HUES6 (cell line): Measurements from ENCODE around the gene GPR176.

Experiments
- H3K27ac ChIP-seq: 2 replicates; pipeline ENCODE4 v1.7.0; 2013; ENCODE audit warnings: low read depth, mild to moderate bottlenecking, low read length, inconsistent platforms
- H3K27me3 ChIP-seq: 2 replicates; pipeline ENCODE4 v1.6.1; 2013; ENCODE audit warnings: low read length; ENCODE audit not compliant: control insufficient read depth, insufficient read depth
- H3K36me3 ChIP-seq: 2 replicates; pipeline ENCODE4 v1.6.1; 2013; ENCODE audit warnings: low read length; ENCODE audit not compliant: control insufficient read depth, insufficient read depth
- H3K4me1 ChIP-seq: 2 replicates; pipeline ENCODE4 v1.6.1; 2013; ENCODE audit warnings: low read length; ENCODE audit not compliant: control insufficient read depth, insufficient read depth
- H3K4me3 ChIP-seq: 2 replicates; pipeline ENCODE4 v1.5.1; 2013; ENCODE audit warnings: low read depth, low read length
- H3K9ac ChIP-seq: one replicate; pipeline ENCODE4 v1.6.1; 2013; ENCODE audit warnings: mild to moderate bottlenecking, low read length
- H3K9me3 ChIP-seq: 2 replicates; pipeline ENCODE4 v1.6.1; 2013; ENCODE audit warnings: low read depth, low read length; ENCODE audit not compliant: control insufficient read depth, insufficient read depth

The GPR176 gene

GRCh38 chr15:39935241-39935640 is 15.2 kb upstream of the GPR176 start:
- peaks cover 7% of the 10 kb centered on the region for H3K4me1 ChIP-seq
- H3K9me3 ChIP-seq, result no peaks in the 10 kb centered on the region
- H3K27me3 ChIP-seq, result no peaks in the 10 kb centered on the region
- H3K36me3 ChIP-seq, result peaks cover 23% of the 10 kb centered on the region; the same call in 1 of the 2 replicates
- H3K27ac ChIP-seq, result no peak overlapping the region
- no peak overlapping the region for H3K9ac ChIP-seq
- H3K4me3 ChIP-seq, result peak overlapping the region; percentile 79

GRCh38 chr15:39934397-39935071 is 14.5 kb upstream of the GPR176 start:
- H3K9ac ChIP-seq, result peak overlapping the region; percentile 77
- no peaks in the 10 kb centered on the region for H3K9me3 ChIP-seq
- H3K27me3 ChIP-seq, result no peaks in the 10 kb centered on the region
- H3K27ac ChIP-seq, result peak overlapping the region; percentile 91
- H3K4me1 ChIP-seq, result peaks cover 7% of the 10 kb centered on the region
- H3K4me3 ChIP-seq, result peak overlapping the region; percentile 79
- H3K36me3 ChIP-seq, result peaks cover 16% of the 10 kb centered on the region; the same call in 1 of the 2 replicates

GRCh38 chr15:39931615-39932014 is 11.5 kb upstream of the GPR176 start:
- no peaks in the 10 kb centered on the region for H3K9me3 ChIP-seq
- H3K27ac ChIP-seq, result no peak overlapping the region
- H3K4me1 ChIP-seq, result no peaks in the 10 kb centered on the region; the same call in none of the 2 replicates
- no peak overlapping the region for H3K4me3 ChIP-seq
- peaks cover 9% of the 10 kb centered on the region; the same call in 1 of the 2 replicates for H3K36me3 ChIP-seq
- no peak overlapping the region for H3K9ac ChIP-seq
- H3K27me3 ChIP-seq, result no peaks in the 10 kb centered on the region

GRCh38 chr15:39926526-39926925 is 6.5 kb upstream of the GPR176 start:
- Histone ChIP-seq H3K36me3 (no peaks in the 10 kb centered on the region), H3K9ac (no peak overlapping the region), H3K9me3 (no peaks in the 10 kb centered on the region), H3K27ac (no peak overlapping the region), H3K4me3 (no peak overlapping the region), H3K4me1 (peaks cover 23% of the 10 kb centered on the region), H3K27me3 (no peaks in the 10 kb centered on the region)

GRCh38 chr15:39925112-39925842 is 5.2 kb upstream of the GPR176 start:
- no peak overlapping the region for H3K4me3 ChIP-seq
- H3K36me3 ChIP-seq, result no peaks in the 10 kb centered on the region
- H3K9ac ChIP-seq, result no peak overlapping the region
- H3K27ac ChIP-seq, result no peak overlapping the region
- H3K4me1 ChIP-seq, result peaks cover 29% of the 10 kb centered on the region
- no peaks in the 10 kb centered on the region for H3K9me3 ChIP-seq
- peaks cover 2% of the 10 kb centered on the region; the same call in 1 of the 2 replicates for H3K27me3 ChIP-seq

- Histone ChIP-seq H3K9me3 (no peaks in the 10 kb centered on the region), H3K36me3 (no peaks in the 10 kb centered on the region), H3K4me3 (no peak overlapping the region), H3K27ac (no peak overlapping the region), H3K4me1 (peaks cover 29% of the 10 kb centered on the region), H3K9ac (no peak overlapping the region), H3K27me3 (peaks cover 9% of the 10 kb centered on the region; the same call in 1 of the 2 replicates)
These were observed 4.4 kb upstream of the GPR176 start for GRCh38 chr15:39924437-39924836.

- Histone ChIP-seq H3K4me3 (no peak overlapping the region), H3K4me1 (peaks cover 29% of the 10 kb centered on the region), H3K36me3 (no peaks in the 10 kb centered on the region), H3K9me3 (no peaks in the 10 kb centered on the region), H3K9ac (no peak overlapping the region), H3K27me3 (peaks cover 21% of the 10 kb centered on the region; the same call in 1 of the 2 replicates), H3K27ac (no peak overlapping the region)
These were observed 2.5 kb upstream of the GPR176 start for GRCh38 chr15:39922462-39923092.

GRCh38 chr15:39921274-39921638 is 1.2 kb upstream of the GPR176 start:
- peaks cover 29% of the 10 kb centered on the region for H3K4me1 ChIP-seq
- no peaks in the 10 kb centered on the region for H3K9me3 ChIP-seq
- peak overlapping the region; percentile 69 for H3K27ac ChIP-seq
- H3K4me3 ChIP-seq, result peak overlapping the region; percentile 82
- H3K36me3 ChIP-seq, result no peaks in the 10 kb centered on the region; the same call in 1 of the 2 replicates
- H3K9ac ChIP-seq, result peak overlapping the region; percentile 81
- H3K27me3 ChIP-seq, result peaks cover 21% of the 10 kb centered on the region; the same call in 1 of the 2 replicates

GRCh38 chr15:39920510-39921273 is 626 bp upstream of the GPR176 start:
- H3K27ac ChIP-seq, result peak overlapping the region; percentile 69
- H3K36me3 ChIP-seq, result no peaks in the 10 kb centered on the region; the same call in 1 of the 2 replicates
- H3K4me3 ChIP-seq, result peak overlapping the region; percentile 82
- peaks cover 21% of the 10 kb centered on the region; the same call in 1 of the 2 replicates for H3K27me3 ChIP-seq
- H3K4me1 ChIP-seq, result peaks cover 29% of the 10 kb centered on the region
- H3K9me3 ChIP-seq, result no peaks in the 10 kb centered on the region
- peak overlapping the region; percentile 81 for H3K9ac ChIP-seq

GRCh38 chr15:39919411-39919747 is 687 bp downstream of the GPR176 start:
- Histone ChIP-seq H3K4me1 (peaks cover 16% of the 10 kb centered on the region), H3K9me3 (no peaks in the 10 kb centered on the region; the same call in 1 of the 2 replicates), H3K36me3 (peaks cover 3% of the 10 kb centered on the region; the same call in 1 of the 2 replicates), H3K4me3 (peak overlapping the region; percentile 82), H3K27me3 (peaks cover 21% of the 10 kb centered on the region; the same call in 1 of the 2 replicates), H3K9ac (peak overlapping the region; percentile 81), H3K27ac (no peak overlapping the region; the same call in 1 of the 2 replicates)
